ENCODE results near the gene MED27.

The MED27 gene

GRCh38 chr9:131960851-131961495 lies 118.7 kb downstream of the MED27 start:
- DNase-seq (ENCODE audit: low read depth) = no peak
- TF ChIP-seq, protein P1, sequence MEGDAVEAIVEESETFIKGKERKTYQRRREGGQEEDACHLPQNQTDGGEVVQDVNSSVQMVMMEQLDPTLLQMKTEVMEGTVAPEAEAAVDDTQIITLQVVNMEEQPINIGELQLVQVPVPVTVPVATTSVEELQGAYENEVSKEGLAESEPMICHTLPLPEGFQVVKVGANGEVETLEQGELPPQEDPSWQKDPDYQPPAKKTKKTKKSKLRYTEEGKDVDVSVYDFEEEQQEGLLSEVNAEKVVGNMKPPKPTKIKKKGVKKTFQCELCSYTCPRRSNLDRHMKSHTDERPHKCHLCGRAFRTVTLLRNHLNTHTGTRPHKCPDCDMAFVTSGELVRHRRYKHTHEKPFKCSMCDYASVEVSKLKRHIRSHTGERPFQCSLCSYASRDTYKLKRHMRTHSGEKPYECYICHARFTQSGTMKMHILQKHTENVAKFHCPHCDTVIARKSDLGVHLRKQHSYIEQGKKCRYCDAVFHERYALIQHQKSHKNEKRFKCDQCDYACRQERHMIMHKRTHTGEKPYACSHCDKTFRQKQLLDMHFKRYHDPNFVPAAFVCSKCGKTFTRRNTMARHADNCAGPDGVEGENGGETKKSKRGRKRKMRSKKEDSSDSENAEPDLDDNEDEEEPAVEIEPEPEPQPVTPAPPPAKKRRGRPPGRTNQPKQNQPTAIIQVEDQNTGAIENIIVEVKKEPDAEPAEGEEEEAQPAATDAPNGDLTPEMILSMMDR (IDR thresholded peaks at IDR 0.05; ENCODE audit: low read length, missing control alignments) = no peak
- no peak overlapping the region for H3K4me3 ChIP-seq (replicated peaks; ENCODE audit: low read depth, low read length)

GRCh38 chr9:131960311-131960710 lies 119.4 kb downstream of the MED27 start:
- DNase-seq (ENCODE audit: low read depth) = no peak
- TF ChIP-seq, protein P1 (IDR thresholded peaks at IDR 0.05; ENCODE audit: low read length, missing control alignments) = no peak
- H3K4me3 ChIP-seq (replicated peaks; ENCODE audit: low read depth, low read length) = no peak overlapping the region

- TF ChIP-seq, protein P1 (IDR thresholded peaks at IDR 0.05; ENCODE audit: low read length, missing control alignments) = no peak
These were observed 119.8 kb downstream of the MED27 start for GRCh38 chr9:131959887-131960286.

DNA sequence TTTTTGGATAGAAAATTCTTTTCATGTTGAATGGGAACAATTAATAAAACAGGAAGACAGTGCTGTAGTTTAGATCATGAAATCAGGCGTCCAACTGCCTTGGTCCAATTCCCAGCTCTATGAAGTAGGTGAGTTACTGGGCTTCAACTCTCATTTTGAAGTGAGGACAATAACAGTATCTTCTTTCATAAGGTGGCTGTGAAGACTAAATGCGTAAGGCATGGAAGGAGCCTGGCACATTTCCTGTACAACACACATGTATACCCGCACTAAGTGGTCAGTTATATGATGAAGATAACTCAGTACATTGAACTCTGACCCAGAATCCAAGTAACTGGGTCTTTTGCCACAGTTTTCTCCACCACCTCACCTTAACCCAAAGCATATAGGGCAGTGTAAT lies 120.6 kb downstream of the MED27 start:
- H3K4me3 ChIP-seq (replicated peaks; ENCODE audit: low read depth, low read length) = no peak overlapping the region
- TF ChIP-seq, protein P1 (IDR thresholded peaks at IDR 0.05; ENCODE audit: low read length, missing control alignments) = no peak
- no peak for DNase-seq (ENCODE audit: low read depth)

More at GRCh38 chr9:131959887-131960286, 119.8 kb downstream of the MED27 start:
- no peak for DNase-seq (ENCODE audit: low read depth)
- no peak overlapping the region for H3K4me3 ChIP-seq (replicated peaks; ENCODE audit: low read depth, low read length)

- DNase-seq (ENCODE audit: low read depth) = no peak
- TF ChIP-seq, protein P1 (IDR thresholded peaks at IDR 0.05; ENCODE audit: low read length, missing control alignments) = peak; percentile 28
- H3K4me3 ChIP-seq (replicated peaks; ENCODE audit: low read depth, low read length) = no peak overlapping the region
These were observed 125.4 kb downstream of the MED27 start for GRCh38 chr9:131954299-131954698.

- no peak overlapping the region for H3K4me3 ChIP-seq (replicated peaks; ENCODE audit: low read depth, low read length)
- DNase-seq (ENCODE audit: low read depth) = peak; percentile 43
- TF ChIP-seq, protein P1 (IDR thresholded peaks at IDR 0.05; ENCODE audit: low read length, missing control alignments) = no peak
These were observed 127.8 kb downstream of the MED27 start for GRCh38 chr9:131951905-131952304.

DNA sequence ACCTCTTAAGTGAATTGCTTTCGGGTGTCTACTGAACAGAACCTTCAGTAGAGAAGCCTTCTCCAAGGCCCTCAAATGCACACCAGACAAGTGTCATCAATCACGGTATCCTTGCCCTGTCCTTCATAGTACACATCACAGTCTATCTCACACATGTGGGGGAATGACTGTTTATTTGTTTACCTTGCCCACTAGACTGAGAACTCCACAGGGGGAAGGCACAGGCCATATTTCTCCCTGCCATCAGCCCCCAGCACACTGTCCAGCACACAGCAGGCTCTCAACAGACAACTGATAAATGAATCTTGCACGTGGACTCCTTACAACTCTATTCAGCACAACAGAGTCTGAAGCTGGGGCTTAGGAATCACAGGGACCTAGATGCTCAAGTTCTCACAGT lies 128.5 kb downstream of the MED27 start:
- H3K4me3 ChIP-seq (replicated peaks; ENCODE audit: low read depth, low read length) = no peak overlapping the region
- no peak for DNase-seq (ENCODE audit: low read depth)
- TF ChIP-seq, protein P1 (IDR thresholded peaks at IDR 0.05; ENCODE audit: low read length, missing control alignments) = no peak

Measured in fibroblast of pulmonary artery (primary cell).